OCI-M2 (cell line): Measurements from ENCODE around the gene FILIP1L.
"Not testable (repeated sequence)": the region's sequence is repeated elsewhere in the genome, so short reads cannot be mapped to it uniquely, and the experiment has no call there.

Source experiments
- DNase-seq: peaks from one replicate; lab custom pipeline; 2025; ENCODE audit not compliant: unreplicated experiment; lab: John Stamatoyannopoulos, UW

FILIP1L gene

DNA sequence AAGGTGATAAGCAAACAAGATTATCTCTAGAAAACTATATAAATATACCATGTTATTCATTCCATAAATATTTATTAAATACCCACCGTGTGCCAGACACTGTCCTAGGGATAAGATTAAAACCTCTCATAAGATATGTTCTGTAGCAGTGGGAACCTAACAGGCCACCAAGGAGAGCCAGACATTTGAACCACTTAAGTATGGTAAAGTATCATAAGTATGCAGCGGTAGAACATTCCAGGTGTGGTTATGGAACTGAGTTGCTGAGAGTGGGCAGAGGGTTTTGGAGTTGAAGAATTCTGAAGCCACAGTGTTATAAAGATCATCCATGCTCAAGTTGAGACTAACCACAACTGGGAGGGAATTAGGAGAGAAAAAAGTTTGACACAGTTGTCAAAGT lies 14.7 kb downstream of the FILIP1L start:
- no peak for DNase-seq

DNA sequence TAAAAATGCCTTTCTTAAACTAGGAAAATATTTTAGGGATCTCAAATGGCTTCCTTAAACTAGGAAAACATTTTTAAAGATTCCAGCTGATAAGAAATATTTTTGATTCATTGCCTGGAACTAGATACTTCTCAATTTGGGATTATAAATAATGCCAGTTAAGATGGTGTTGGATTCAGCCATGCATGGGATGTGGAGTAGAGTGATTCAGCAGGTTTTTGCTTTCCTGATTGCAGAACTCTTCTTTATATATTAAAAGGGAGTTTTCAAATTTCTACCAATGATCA lies 15.6 kb downstream of the FILIP1L start:
- DNase-seq, result no peak

DNA sequence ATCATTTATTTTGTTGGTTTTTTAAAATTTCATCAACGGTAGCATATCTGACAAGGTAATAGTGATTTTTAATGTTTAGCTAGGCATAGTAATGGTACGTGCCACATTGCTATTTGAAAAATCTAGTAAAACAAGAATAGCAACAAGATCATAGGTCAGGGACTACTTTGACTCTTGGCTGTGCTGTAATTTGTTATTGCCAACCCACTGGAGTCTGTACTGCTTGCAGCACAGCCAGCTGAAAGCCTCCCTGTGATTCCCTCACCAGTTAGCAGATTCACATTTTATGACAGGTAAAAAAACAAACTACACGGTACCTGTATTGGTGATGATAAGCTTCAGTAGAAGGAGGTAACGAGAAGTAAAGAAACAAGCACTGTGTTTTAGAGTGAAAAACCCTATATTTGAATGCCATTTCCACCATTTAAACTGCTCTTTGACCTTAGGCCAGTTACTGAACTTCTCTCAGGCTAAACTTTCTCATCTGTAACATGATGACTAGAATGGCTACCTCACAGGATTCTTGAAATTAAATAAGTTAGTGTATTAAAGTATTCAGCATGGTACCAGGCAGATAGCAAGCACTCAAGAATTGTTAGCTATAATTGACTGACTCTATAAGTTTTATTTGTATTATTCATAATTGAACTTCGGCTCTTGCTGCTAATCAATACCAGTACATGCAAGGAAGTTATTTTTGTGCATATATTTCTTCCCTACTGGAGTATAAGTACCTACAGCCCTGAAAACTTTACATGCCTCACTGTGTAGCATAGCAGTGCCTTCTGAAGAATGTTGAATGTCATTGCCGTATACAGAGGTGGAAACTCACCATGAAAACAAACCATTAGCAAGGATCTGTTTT lies 16.1 kb downstream of the FILIP1L start:
- no peak for DNase-seq

DNA sequence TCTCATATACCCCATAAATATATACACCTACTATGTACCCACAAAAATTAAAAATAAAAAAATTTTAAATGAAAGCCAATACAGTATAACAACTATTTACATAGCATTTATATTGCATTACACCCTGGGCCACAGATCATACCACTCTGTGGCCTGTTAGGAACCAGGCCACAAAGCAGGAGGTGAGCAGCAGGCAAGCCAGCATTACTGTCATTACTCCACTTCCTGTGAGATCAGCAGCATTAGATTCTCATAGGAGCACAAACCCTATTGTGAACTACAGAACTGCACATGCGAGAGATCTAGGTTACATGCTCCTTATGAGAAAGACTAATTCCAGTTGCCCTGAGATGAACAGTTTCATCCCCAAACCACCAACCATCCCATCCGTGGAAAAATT lies 17.4 kb downstream of the FILIP1L start:
- no peak for DNase-seq

GRCh38 chr3:100096286-100096685 lies 18.0 kb downstream of the FILIP1L start:
- DNase-seq, result not testable (repeated sequence)

DNA sequence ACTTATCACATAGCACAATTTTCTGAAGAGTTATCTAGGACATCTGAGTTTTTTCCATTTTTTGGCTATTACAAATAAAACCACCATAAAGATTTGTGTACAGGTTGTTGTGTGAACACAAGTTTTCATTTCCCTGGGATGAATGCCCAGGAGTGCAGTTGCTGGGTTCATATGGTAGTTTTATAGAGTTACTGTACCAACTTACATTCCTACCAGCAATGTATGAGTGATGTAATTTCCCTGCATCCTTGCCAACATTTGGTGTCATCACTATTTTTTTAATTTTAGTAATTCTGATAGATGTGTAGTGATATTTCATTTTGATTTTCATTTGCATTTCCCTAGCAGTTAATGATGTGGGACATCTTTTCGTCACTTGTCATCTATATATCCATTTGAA lies 20.5 kb downstream of the FILIP1L start:
- no peak for DNase-seq

- no peak for DNase-seq
Measured at GRCh38 chr3:100090669-100091005, 23.7 kb downstream of the FILIP1L start.

- peak; percentile 15 for DNase-seq
Measured at GRCh38 chr3:100089812-100090668, 24.3 kb downstream of the FILIP1L start.

- no peak for DNase-seq
Measured at GRCh38 chr3:100088735-100089368, 25.4 kb downstream of the FILIP1L start.

- no peak for DNase-seq
Measured at GRCh38 chr3:100087198-100087597, 27.1 kb downstream of the FILIP1L start.

GRCh38 chr3:100086401-100086800 lies 27.9 kb downstream of the FILIP1L start:
- no peak for DNase-seq

DNA sequence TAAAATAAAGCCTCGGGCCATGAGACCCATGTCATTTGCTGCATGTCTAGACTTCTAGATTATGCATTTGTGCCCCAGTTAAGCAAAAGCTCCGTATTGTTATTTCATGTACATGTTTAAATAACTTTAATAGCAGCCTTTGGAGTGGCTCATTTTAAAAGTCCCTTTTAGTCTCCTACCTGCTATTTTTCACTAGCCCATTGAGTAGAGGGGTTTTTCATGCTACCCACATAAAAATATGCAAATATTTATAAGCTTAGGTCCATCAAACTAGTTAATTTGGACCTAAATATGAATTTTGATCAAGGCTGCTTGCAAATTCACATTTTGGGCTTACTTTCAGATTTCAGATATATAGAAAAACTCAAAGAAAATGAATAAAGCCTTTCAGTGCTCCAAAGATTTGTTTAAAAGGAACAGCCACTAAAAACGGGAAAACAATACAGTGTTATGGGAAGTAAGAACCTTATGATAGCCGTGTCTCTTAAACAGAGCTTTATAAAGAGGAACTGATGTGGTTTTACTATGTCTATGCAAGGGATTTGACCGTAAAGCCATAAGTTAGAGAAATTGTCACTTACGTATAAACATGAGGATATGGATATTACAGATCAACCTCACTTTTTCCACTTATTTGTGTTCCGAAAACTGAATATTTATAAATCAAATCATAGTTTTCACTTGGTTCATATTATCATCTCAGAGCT lies 30.0 kb downstream of the FILIP1L start:
- no peak for DNase-seq

- DNase-seq, result no peak
Measured at GRCh38 chr3:100083209-100083608, 31.1 kb downstream of the FILIP1L start.

DNA sequence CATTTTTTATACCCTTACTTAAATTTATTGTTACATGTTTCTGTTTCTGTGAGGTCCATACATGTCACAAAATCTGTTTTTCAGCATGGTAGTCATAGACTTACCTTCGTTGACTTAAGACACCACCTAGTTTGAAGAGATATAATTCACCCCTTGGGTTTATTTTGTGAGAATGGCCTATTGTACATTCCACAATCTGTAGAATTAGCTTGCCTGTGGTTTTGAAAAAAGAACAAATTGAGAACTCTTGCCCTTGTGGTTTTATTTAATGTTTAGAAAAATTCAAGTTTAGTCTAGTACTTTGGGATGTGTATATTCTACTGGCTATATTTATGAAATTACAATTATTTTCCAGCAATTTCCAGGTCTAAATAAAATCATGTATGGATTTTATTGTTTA lies 31.6 kb downstream of the FILIP1L start:
- no peak for DNase-seq

DNA sequence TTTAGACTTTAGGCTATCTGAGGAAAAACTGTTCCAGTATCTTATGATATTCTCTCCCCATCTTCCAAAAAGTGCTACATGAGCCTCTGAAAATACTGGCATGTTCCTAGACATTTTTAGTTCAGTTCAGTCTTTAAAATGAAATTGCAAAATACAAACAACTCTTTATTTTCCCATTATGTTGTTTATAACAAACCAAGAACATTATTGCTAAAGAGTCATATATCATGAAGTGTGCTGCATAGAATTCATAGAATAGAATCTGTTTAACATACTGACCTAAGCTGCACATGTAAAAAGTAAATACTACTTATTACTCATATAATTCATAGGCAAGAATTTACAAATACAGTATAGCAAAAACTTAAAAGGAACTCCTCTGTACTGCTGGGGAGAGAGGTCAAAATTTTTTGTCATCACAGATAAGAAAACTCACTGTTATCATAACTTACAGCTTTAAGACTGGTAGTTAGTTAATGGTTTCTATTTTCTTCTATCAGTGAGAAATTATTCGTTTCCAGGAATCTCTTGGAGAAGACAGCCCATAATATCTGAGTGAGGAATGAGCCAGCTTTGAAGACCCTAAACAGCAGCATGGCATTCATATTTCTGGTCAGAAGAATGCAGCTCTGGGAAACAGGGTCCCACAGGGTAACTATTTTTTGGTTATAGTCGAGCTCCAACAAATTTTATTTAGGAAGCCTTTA lies 32.2 kb downstream of the FILIP1L start:
- DNase-seq, result no peak

DNA sequence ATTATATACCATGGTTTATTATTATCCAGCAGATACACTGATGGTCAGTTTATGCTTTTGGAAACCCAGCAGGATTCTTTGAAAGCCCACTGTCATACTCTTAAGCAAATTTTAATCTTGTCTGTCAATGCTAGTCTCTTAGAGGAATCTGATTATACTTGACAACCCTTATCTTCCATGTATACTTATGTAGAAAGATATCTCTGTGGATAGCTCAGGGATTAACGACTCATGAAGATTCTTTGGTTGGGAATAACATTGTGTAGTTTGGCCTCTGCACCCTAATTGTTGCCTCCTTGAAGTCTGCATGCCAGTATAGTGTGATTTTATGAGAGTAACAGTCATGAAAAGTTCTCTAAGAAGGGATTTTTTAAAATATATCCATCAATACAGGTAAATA lies 33.0 kb downstream of the FILIP1L start:
- no peak for DNase-seq

DNA sequence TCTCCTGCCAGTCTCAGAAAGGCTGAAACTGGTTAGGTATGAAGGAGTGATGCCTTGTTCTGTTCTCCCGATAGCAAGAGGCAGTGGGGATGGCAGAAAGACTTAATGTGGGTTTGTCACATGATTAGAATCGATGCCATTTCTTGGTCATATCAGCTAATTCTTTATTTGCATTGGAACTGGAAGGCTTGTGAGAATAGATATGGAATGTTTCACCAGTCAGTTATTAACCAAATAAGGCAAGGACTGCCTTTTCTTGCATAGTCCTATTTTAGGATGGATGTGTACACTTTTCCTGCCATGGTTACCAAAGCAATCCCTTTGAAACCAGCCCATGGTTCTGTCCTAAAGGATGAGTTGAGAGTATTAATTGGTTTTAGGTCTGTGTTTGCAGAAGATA lies 33.7 kb downstream of the FILIP1L start:
- DNase-seq, result no peak

GRCh38 chr3:100079328-100079727 lies 35.0 kb downstream of the FILIP1L start:
- DNase-seq, result no peak

DNA sequence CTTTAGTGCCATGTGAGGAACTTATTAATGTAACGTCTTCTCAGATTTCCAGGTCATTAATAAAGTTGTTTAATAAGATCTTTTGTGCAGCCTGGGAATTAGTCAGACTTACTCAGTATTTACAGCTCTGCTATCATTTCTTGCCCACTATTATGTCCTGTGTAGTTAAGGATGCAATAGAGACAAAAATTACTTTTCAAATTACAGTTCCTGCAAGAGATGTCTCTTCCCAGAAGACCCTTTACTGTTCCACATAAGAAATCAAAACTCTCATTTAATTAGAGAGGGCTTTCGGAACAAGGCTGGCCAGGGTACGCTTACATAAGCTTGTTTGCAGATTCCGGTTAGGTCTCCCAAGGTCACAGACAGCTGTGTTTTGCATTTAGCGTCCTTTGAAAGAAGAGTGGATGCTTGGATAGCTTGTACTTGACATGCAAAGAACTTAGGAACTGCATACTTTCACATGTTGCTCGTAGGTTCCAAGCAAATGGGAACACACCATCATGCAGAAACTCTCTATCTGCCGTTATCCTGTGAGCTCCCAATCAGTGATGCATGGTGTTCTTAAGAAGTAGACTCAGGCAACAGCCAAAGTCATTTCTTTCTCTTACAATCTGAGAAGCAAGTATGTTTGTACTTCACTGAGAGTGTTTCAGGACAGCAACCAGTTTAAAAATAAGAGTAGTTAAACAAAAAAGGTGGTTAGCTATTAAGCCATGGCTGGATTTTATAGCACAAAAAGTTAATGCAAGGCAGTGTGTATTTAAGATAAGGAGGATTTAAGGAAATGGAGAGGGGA lies 37.4 kb downstream of the FILIP1L start:
- DNase-seq, result no peak
